Tibial nerve (tissue), 4 donors: ENCODE data around the gene STK16. TPM values are rescaled to one million over a fixed set of nuclear protein-coding genes. Genes with fewer than 3 reads are reported as not detected.

Experiments
- DNase-seq, 2 donors: peaks; one replicate each; pipeline ENCODE4 v3.0.0-alpha.2; 2019; ENCODE audit warnings: low spot score in 2 of 2
- H3K27ac ChIP-seq, 4 donors: fragments of 200-600 bp; sonication (generic) in 3 of 4; one replicate each; pipeline ENCODE4 v1.5.1; 2017 to 2019; ENCODE audit warnings: mild to moderate bottlenecking in 1 of 4
- H3K27me3 ChIP-seq, 2 donors: fragments of 200-600 bp; sonication (generic) in 1 of 2; one replicate each; pipeline versions ENCODE4 v1.5.1 to v1.6.0; 2017 to 2019
- H3K36me3 ChIP-seq, 3 donors: fragments of 200-600 bp; sonication (generic); one replicate each; pipeline ENCODE4 v1.5.1; 2018 to 2019
- H3K4me1 ChIP-seq, 4 donors: fragments of 200-600 bp; sonication (generic) in 3 of 4; one replicate each; pipeline ENCODE4 v1.5.1; 2017 to 2019
- H3K4me3 ChIP-seq, 4 donors: fragments of 200-600 bp; sonication (generic) in 3 of 4; one replicate each; pipeline ENCODE4 v1.5.1; 2017 to 2019; ENCODE audit warnings: mild to moderate bottlenecking in 1 of 4, moderate library complexity in 1 of 4
- H3K9me3 ChIP-seq, 4 donors: fragments of 200-600 bp; sonication (generic) in 3 of 4; one replicate each; pipeline ENCODE4 v1.5.1; 2017 to 2019
- EP300 ChIP-seq, 2 donors: sonication (generic); formaldehyde crosslinking; IDR thresholded peaks; one replicate each; pipeline ENCODE4 v1.6.1; 2017; ENCODE audit warnings: antibody characterized with exemption in 2 of 2, mild to moderate bottlenecking in 1 of 2
- POLR2A ChIP-seq, 2 donors: fragments of 450-650 bp; IDR thresholded peaks; one replicate each; pipeline ENCODE4 v1.6.1; 2017; ENCODE audit warnings: antibody characterized with exemption in 2 of 2, mild to moderate bottlenecking in 2 of 2, moderate library complexity in 2 of 2
- WGBS, 2 donors: methylation state at CpG; one replicate each; pipeline ENCODE4 v1.1.5; 2018; 5-methylcytosine and 5-hydroxymethylcytosine counted together
- total RNA-seq, 4 donors: library from RNA; depleted of rRNA; stranded (reverse); fragments of >200 nt; gene quantifications; one replicate each; pipeline ENCODE4 v1.1.0, GENCODE V29; 2016
- TF ChIP-seq, protein P1 (sequence below), 5 experiments: fragments of 200-600 bp in 3 of 5; fragments of 450-650 bp in 2 of 5; sonication (generic) in 3 of 5; IDR thresholded peaks; one replicate each; pipeline ENCODE4 v1.5.1; 2016 to 2019; ENCODE audit warnings: antibody characterized with exemption in 5 of 5, mild to moderate bottlenecking in 3 of 5, moderate library complexity in 2 of 5

Gene STK16
- total RNA-seq, 4 donors from 2014 or later = 9.6 to 17.7 (median 15.3) TPM

DNA sequence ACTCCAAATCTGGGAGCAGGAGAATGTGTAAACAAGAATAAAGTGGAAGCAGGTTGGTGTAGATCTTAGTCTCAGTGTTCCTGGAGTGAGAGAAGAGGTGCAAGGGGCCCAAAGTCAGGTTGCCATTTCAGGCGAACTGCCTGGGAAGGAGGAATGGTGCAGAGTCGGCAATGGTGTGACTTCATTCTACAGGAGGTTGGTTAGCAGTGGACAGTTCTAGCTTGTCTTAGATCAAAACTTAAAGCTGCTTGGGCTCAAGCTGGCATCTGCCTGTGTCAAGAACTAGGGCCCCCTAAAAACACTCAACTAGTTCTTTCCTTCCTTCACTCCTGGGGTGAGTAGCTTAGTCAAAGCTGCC lies 3.5 kb downstream of the STK16 start:
- 80 to 83% methylated on average over 2 of the region's 2 CpGs for WGBS, 2 donors

DNA sequence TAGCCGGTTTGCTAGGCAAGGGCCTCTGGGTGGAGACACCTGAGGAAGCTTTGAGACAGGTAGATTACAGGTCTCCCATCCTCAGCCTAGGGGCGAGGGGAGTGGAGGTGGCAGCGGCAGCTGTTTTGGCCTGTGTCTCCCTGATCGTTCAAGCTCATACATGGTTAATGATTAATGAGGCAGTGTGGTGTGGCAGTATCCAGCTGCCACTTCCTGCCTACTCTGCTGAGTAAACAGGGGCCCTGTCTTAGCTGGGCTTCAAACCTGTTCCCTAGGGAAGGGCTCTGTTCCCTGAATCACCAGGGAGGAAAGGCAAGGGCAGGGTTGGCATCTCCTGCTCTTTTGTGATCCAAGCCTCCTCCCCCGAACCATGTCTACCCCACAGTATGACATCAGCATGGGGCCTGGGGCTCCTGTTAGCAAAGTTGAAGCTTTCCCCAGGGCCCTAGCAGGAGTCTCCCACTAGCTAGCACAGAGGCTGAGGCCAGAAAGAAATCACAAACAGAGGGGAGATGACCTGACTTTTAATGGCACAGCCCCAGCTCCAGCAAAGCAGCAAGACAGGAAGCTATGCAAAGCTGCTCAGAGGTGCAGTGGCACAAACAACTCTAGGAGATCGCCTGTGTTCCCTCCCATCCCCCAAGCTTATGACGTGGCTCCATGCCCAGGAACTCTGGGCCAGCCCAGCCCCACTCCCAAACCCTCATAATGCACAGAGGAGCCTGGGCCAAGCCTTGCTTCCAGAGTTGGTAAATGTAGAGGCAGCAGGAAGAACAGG lies 4.1 kb downstream of the STK16 start:
- H3K4me1 ChIP-seq = peaks cover 0 to 71% (median 40%) of the 10 kb centered on the region in 4 donors
- peaks cover 0 to 33% (median 0%) of the 10 kb centered on the region in 3 donors for H3K36me3 ChIP-seq
- TF ChIP-seq, protein P1, sequence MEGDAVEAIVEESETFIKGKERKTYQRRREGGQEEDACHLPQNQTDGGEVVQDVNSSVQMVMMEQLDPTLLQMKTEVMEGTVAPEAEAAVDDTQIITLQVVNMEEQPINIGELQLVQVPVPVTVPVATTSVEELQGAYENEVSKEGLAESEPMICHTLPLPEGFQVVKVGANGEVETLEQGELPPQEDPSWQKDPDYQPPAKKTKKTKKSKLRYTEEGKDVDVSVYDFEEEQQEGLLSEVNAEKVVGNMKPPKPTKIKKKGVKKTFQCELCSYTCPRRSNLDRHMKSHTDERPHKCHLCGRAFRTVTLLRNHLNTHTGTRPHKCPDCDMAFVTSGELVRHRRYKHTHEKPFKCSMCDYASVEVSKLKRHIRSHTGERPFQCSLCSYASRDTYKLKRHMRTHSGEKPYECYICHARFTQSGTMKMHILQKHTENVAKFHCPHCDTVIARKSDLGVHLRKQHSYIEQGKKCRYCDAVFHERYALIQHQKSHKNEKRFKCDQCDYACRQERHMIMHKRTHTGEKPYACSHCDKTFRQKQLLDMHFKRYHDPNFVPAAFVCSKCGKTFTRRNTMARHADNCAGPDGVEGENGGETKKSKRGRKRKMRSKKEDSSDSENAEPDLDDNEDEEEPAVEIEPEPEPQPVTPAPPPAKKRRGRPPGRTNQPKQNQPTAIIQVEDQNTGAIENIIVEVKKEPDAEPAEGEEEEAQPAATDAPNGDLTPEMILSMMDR (IDR thresholded peaks at IDR 0.05) = no peak
- TF ChIP-seq EP300 (IDR thresholded peaks at IDR 0.05) (peak; percentile 59 to 66), POLR2A (IDR thresholded peaks at IDR 0.05) (no peak)
- peaks cover 0 to 14% of the 10 kb centered on the region in 2 donors for H3K27me3 ChIP-seq
- peak; percentile 35 to 40 for DNase-seq
- H3K9me3 ChIP-seq = no peaks in the 10 kb centered on the region
- H3K27ac ChIP-seq = peak overlapping the region; percentile 38 to 84 (median 82)
- peak overlapping the region in 1 of 4 donors; percentile 24 for H3K4me3 ChIP-seq
- 26 to 27% methylated on average over 7 of the region's 7 CpGs for WGBS, 2 donors

More for the DNA sequence above, 3.5 kb downstream of the STK16 start:
- peak overlapping the region in 1 of 4 donors; percentile 24 for H3K4me3 ChIP-seq
- no peak for TF ChIP-seq POLR2A (IDR thresholded peaks at IDR 0.05)
- TF ChIP-seq, protein P1 (IDR thresholded peaks at IDR 0.05) = no peak
- no peak for TF ChIP-seq EP300 (IDR thresholded peaks at IDR 0.05)
- H3K9me3 ChIP-seq = no peaks in the 10 kb centered on the region
- no peak for DNase-seq
- H3K36me3 ChIP-seq = peaks cover 0 to 33% (median 0%) of the 10 kb centered on the region in 3 donors
- H3K27me3 ChIP-seq = peaks cover 0 to 8% of the 10 kb centered on the region in 2 donors
- H3K27ac ChIP-seq = peak overlapping the region; percentile 38 to 84 (median 82)
- peaks cover 0 to 70% (median 36%) of the 10 kb centered on the region in 4 donors for H3K4me1 ChIP-seq

DNA sequence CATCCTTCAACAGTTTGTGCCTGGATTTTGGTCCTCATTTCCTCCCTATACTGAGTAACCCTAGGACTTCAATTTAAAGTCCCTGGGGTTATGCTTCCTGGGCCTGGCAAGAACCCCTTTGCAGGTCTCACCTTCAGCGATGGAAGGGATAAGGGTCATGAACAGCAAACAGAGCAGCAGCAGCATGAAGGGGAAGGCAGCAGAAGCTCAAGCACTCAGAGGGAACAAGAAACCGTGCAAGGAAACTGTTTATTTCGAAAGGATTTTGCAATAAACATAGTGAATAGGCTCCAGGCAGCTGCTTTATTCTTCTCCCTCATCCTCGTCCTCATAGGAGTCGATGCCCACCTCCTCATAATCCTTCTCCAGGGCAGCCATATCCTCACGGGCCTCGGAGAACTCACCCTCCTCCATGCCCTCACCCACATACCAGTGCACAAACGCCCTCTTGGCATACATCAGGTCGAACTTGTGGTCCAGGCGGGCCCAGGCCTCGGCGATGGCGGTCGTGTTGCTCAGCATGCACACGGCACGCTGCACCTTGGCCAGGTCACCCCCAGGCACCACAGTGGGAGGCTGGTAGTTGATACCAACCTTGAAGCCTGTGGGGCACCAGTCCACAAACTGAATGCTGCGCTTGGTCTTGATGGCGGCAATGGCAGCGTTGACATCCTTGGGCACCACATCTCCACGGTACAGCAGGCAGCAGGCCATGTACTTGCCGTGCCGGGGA lies 4.9 kb downstream of the STK16 start:
- peaks cover 0 to 20% of the 10 kb centered on the region in 2 donors for H3K27me3 ChIP-seq
- 84 to 87% methylated on average over 19 to 22 of the region's 22 CpGs for WGBS, 2 donors
- TF ChIP-seq, protein P1 (IDR thresholded peaks at IDR 0.05) = no peak
- no peak for TF ChIP-seq POLR2A (IDR thresholded peaks at IDR 0.05)
- no peak for TF ChIP-seq EP300 (IDR thresholded peaks at IDR 0.05)
- peak overlapping the region in 1 of 4 donors; percentile 24 for H3K4me3 ChIP-seq
- H3K36me3 ChIP-seq = peaks cover 0 to 33% (median 0%) of the 10 kb centered on the region in 3 donors
- H3K27ac ChIP-seq = peak overlapping the region in 3 of 4 donors; percentile 80 to 84 (median 84)
- no peaks in the 10 kb centered on the region for H3K9me3 ChIP-seq
- peaks cover 0 to 73% (median 42%) of the 10 kb centered on the region in 4 donors for H3K4me1 ChIP-seq
- no peak for DNase-seq

DNA sequence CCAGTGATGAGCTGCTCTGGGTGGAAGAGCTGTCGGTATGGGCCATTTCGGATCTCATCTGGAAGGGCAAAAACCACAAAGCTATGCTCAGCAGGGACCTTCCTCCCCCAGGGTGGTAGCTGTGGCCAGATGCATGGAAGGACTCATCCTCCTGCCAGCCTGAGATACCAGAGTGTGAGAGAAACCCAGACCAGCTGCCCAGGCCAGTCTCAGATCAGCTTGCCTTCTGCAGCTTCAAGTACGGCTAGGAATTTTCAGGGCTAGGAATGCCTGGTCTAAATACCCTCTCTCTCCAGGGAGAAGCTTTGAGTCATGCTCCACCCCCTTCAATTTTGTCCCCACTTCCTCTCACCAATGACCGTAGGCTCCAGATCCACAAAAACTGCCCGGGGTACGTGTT lies 6.4 kb downstream of the STK16 start:
- 74 to 80% methylated on average over 6 of the region's 6 CpGs for WGBS, 2 donors
- TF ChIP-seq EP300 (IDR thresholded peaks at IDR 0.05) = no peak
- TF ChIP-seq POLR2A (IDR thresholded peaks at IDR 0.05) = no peak
- TF ChIP-seq, protein P1 (IDR thresholded peaks at IDR 0.05) = no peak
- H3K4me1 ChIP-seq = peaks cover 0 to 65% (median 35%) of the 10 kb centered on the region in 4 donors
- H3K9me3 ChIP-seq = no peaks in the 10 kb centered on the region
- peaks cover 0 to 32% (median 0%) of the 10 kb centered on the region in 3 donors for H3K36me3 ChIP-seq
- peak overlapping the region in 1 of 4 donors; percentile 64 for H3K4me3 ChIP-seq
- peaks cover 0 to 35% of the 10 kb centered on the region in 2 donors for H3K27me3 ChIP-seq
- no peak for DNase-seq
- peak overlapping the region in 2 of 4 donors; percentile 63 to 76 for H3K27ac ChIP-seq
